Measurements from ENCODE around the gene KIAA1217.

DNA sequence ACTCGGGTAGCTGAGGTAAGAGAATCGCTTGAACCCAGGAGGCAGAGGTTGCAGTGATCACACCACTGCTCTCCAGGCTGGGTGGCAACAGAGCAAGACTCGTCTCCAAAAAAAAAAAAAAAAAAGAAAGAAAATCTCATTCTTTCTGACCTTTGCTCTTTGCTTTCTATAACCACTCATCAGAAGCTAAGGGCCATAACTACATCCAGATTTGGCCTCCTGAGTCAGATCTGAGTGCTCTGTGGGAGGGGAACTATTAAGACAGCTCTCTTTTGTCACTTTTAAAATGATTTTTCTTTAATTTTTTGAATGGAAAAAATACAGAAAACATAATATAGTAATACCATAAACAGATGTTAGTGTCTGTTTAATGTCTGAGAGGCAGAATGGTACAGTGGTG is 210.1 kb downstream of the KIAA1217 start:
- TF ChIP-seq, protein P1, sequence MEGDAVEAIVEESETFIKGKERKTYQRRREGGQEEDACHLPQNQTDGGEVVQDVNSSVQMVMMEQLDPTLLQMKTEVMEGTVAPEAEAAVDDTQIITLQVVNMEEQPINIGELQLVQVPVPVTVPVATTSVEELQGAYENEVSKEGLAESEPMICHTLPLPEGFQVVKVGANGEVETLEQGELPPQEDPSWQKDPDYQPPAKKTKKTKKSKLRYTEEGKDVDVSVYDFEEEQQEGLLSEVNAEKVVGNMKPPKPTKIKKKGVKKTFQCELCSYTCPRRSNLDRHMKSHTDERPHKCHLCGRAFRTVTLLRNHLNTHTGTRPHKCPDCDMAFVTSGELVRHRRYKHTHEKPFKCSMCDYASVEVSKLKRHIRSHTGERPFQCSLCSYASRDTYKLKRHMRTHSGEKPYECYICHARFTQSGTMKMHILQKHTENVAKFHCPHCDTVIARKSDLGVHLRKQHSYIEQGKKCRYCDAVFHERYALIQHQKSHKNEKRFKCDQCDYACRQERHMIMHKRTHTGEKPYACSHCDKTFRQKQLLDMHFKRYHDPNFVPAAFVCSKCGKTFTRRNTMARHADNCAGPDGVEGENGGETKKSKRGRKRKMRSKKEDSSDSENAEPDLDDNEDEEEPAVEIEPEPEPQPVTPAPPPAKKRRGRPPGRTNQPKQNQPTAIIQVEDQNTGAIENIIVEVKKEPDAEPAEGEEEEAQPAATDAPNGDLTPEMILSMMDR (IDR thresholded peaks at IDR 0.05), result no peak
- TF ChIP-seq EP300 (IDR thresholded peaks at IDR 0.05; ENCODE audit: borderline replicate concordance in 1 of 2, low read depth in 1 of 2, low read length in 1 of 2) (no peak), MEF2A (IDR thresholded peaks at IDR 0.05; ENCODE audit: borderline replicate concordance, low read depth) (no peak), TCF12 (IDR thresholded peaks at IDR 0.05) (no peak), MXI1 (IDR thresholded peaks at IDR 0.05; ENCODE audit: low read depth, low read length) (no peak), FOXM1 (IDR thresholded peaks at IDR 0.05; ENCODE audit: low read depth) (no peak), RXRA (IDR thresholded peaks at IDR 0.05; ENCODE audit: borderline replicate concordance, low read depth) (no peak), GABPA (IDR thresholded peaks at IDR 0.05; ENCODE audit: low read depth) (no peak)
- TF ChIP-seq, protein P2, sequence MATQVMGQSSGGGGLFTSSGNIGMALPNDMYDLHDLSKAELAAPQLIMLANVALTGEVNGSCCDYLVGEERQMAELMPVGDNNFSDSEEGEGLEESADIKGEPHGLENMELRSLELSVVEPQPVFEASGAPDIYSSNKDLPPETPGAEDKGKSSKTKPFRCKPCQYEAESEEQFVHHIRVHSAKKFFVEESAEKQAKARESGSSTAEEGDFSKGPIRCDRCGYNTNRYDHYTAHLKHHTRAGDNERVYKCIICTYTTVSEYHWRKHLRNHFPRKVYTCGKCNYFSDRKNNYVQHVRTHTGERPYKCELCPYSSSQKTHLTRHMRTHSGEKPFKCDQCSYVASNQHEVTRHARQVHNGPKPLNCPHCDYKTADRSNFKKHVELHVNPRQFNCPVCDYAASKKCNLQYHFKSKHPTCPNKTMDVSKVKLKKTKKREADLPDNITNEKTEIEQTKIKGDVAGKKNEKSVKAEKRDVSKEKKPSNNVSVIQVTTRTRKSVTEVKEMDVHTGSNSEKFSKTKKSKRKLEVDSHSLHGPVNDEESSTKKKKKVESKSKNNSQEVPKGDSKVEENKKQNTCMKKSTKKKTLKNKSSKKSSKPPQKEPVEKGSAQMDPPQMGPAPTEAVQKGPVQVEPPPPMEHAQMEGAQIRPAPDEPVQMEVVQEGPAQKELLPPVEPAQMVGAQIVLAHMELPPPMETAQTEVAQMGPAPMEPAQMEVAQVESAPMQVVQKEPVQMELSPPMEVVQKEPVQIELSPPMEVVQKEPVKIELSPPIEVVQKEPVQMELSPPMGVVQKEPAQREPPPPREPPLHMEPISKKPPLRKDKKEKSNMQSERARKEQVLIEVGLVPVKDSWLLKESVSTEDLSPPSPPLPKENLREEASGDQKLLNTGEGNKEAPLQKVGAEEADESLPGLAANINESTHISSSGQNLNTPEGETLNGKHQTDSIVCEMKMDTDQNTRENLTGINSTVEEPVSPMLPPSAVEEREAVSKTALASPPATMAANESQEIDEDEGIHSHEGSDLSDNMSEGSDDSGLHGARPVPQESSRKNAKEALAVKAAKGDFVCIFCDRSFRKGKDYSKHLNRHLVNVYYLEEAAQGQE (IDR thresholded peaks at IDR 0.05; ENCODE audit: low read depth, low read length), result no peak
- TF ChIP-seq, protein P3, sequence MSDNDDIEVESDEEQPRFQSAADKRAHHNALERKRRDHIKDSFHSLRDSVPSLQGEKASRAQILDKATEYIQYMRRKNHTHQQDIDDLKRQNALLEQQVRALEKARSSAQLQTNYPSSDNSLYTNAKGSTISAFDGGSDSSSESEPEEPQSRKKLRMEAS (IDR thresholded peaks at IDR 0.05; ENCODE audit: low read depth), result no peak
